Memory B cell (primary cell): Measurements from ENCODE around the gene LZTS2.

Experiments
- ATAC-seq: fragments of 150-1000 bp; cut with Tn5 transposase; 2 replicates; pipeline ENCODE4 v1.10.0; 2021; ENCODE audit warnings: low read depth, mild to moderate bottlenecking, moderate library complexity
- DNase-seq, 2 donors: peaks; one replicate each; pipeline ENCODE4 v3.0.0; 2022; ENCODE audit warnings: low spot score in 2 of 2
- H3K27ac Mint-ChIP-seq: one replicate; pipeline ENCODE4 v1.8.0; 2022; ENCODE audit warnings: mild to moderate bottlenecking, moderate library complexity, mixed read lengths
- H3K27me3 Mint-ChIP-seq: one replicate; pipeline ENCODE4 v1.8.0; 2022; ENCODE audit warnings: mixed read lengths
- H3K36me3 Mint-ChIP-seq: one replicate; pipeline ENCODE4 v1.8.0; 2022; ENCODE audit warnings: mild to moderate bottlenecking, mixed read lengths
- H3K4me1 Mint-ChIP-seq: one replicate; pipeline ENCODE4 v1.8.0; 2022; ENCODE audit warnings: mixed read lengths
- H3K4me3 Mint-ChIP-seq: one replicate; pipeline ENCODE4 v1.8.0; 2022; ENCODE audit warnings: mild to moderate bottlenecking, moderate library complexity, mixed read lengths
- H3K9me3 Mint-ChIP-seq: one replicate; pipeline ENCODE4 v1.8.0; 2022; ENCODE audit warnings: mixed read lengths

The LZTS2 gene

GRCh38 chr10:100984672-100985177 is 14.9 kb upstream of the LZTS2 start:
- Mint-ChIP-seq H3K4me1 (peaks cover 16% of the 10 kb centered on the region), H3K36me3 (peaks cover 26% of the 10 kb centered on the region), H3K27me3 (no peaks in the 10 kb centered on the region), H3K4me3 (no peak overlapping the region), H3K9me3 (no peaks in the 10 kb centered on the region), H3K27ac (no peak overlapping the region)
- DNase-seq, result no peak
- ATAC-seq, result no peak

- no peak for ATAC-seq
These were observed 14.3 kb upstream of the LZTS2 start for GRCh38 chr10:100985336-100985735.

GRCh38 chr10:100986623-100986951 is 13.0 kb upstream of the LZTS2 start:
- Mint-ChIP-seq H3K36me3 (peaks cover 31% of the 10 kb centered on the region), H3K27ac (no peak overlapping the region), H3K9me3 (no peaks in the 10 kb centered on the region), H3K4me3 (peak overlapping the region; percentile 97), H3K4me1 (peaks cover 22% of the 10 kb centered on the region), H3K27me3 (no peaks in the 10 kb centered on the region)
- DNase-seq (no peak), ATAC-seq (no peak)

More at GRCh38 chr10:100985336-100985735, 14.3 kb upstream of the LZTS2 start:
- DNase-seq, result no peak
- H3K27ac Mint-ChIP-seq, result no peak overlapping the region
- H3K9me3 Mint-ChIP-seq, result no peaks in the 10 kb centered on the region
- H3K27me3 Mint-ChIP-seq, result no peaks in the 10 kb centered on the region
- peaks cover 18% of the 10 kb centered on the region for H3K4me1 Mint-ChIP-seq
- no peak overlapping the region for H3K4me3 Mint-ChIP-seq
- H3K36me3 Mint-ChIP-seq, result peaks cover 25% of the 10 kb centered on the region

GRCh38 chr10:100986952-100987684 is 12.5 kb upstream of the LZTS2 start, which contains the start of the genes MRPL43 and TWNK:
TSS of gene MRPL43 (minus strand) at chr10:100987497. CDS start at chr10:100987443, 54 bp downstream.
TSS of gene TWNK (plus strand) at chr10:100987543. CDS start at chr10:100988211, 668 bp downstream.
- H3K36me3 Mint-ChIP-seq, result peaks cover 28% of the 10 kb centered on the region
- no peaks in the 10 kb centered on the region for H3K9me3 Mint-ChIP-seq
- H3K27me3 Mint-ChIP-seq, result no peaks in the 10 kb centered on the region
- DNase-seq, result peak; percentile 71 to 85
- peak within 1 kb of the TSS; percentile 90 for H3K27ac Mint-ChIP-seq
- H3K4me1 Mint-ChIP-seq, result peaks cover 22% of the 10 kb centered on the region
- peak within 1 kb of the TSS; percentile 97 for H3K4me3 Mint-ChIP-seq
- peak; percentile 97 for ATAC-seq

GRCh38 chr10:100987685-100988049 is 11.9 kb upstream of the LZTS2 start:
- Mint-ChIP-seq H3K27ac (peak overlapping the region; percentile 90), H3K4me1 (peaks cover 22% of the 10 kb centered on the region), H3K27me3 (no peaks in the 10 kb centered on the region), H3K9me3 (no peaks in the 10 kb centered on the region), H3K4me3 (peak overlapping the region; percentile 97), H3K36me3 (peaks cover 24% of the 10 kb centered on the region)
- DNase-seq, result no peak
- no peak for ATAC-seq

GRCh38 chr10:100988166-100988565 is 11.4 kb upstream of the LZTS2 start:
- Mint-ChIP-seq H3K9me3 (no peaks in the 10 kb centered on the region), H3K27ac (peak overlapping the region; percentile 90), H3K4me1 (peaks cover 22% of the 10 kb centered on the region), H3K27me3 (no peaks in the 10 kb centered on the region), H3K36me3 (peaks cover 25% of the 10 kb centered on the region), H3K4me3 (peak overlapping the region; percentile 97)
- DNase-seq (no peak), ATAC-seq (no peak)

GRCh38 chr10:100989088-100989487 is 10.5 kb upstream of the LZTS2 start:
- ATAC-seq, result no peak
- Mint-ChIP-seq H3K36me3 (peaks cover 22% of the 10 kb centered on the region), H3K27me3 (no peaks in the 10 kb centered on the region), H3K9me3 (no peaks in the 10 kb centered on the region), H3K27ac (no peak overlapping the region), H3K4me1 (peaks cover 19% of the 10 kb centered on the region), H3K4me3 (no peak overlapping the region)
- no peak for DNase-seq

- Mint-ChIP-seq H3K36me3 (peaks cover 19% of the 10 kb centered on the region), H3K4me3 (no peak overlapping the region), H3K4me1 (peaks cover 24% of the 10 kb centered on the region), H3K9me3 (no peaks in the 10 kb centered on the region), H3K27me3 (no peaks in the 10 kb centered on the region), H3K27ac (no peak overlapping the region)
- no peak for ATAC-seq
- DNase-seq, result no peak
These were observed 5.5 kb upstream of the LZTS2 start for GRCh38 chr10:100993986-100994708.

- no peaks in the 10 kb centered on the region for H3K27me3 Mint-ChIP-seq
- no peak for ATAC-seq
- H3K4me3 Mint-ChIP-seq, result no peak overlapping the region
- H3K9me3 Mint-ChIP-seq, result no peaks in the 10 kb centered on the region
- DNase-seq, result no peak
- H3K27ac Mint-ChIP-seq, result no peak overlapping the region
- peaks cover 19% of the 10 kb centered on the region for H3K36me3 Mint-ChIP-seq
- peaks cover 24% of the 10 kb centered on the region for H3K4me1 Mint-ChIP-seq
These were observed 4.4 kb upstream of the LZTS2 start for GRCh38 chr10:100995181-100995580.

GRCh38 chr10:100996678-100997359 is 2.8 kb upstream of the LZTS2 start:
- Mint-ChIP-seq H3K4me1 (peaks cover 23% of the 10 kb centered on the region), H3K4me3 (peak overlapping the region; percentile 91), H3K27me3 (no peaks in the 10 kb centered on the region), H3K36me3 (peaks cover 10% of the 10 kb centered on the region), H3K27ac (peak overlapping the region; percentile 88), H3K9me3 (no peaks in the 10 kb centered on the region)
- peak; percentile 25 to 52 for DNase-seq
- ATAC-seq, result peak; percentile 9

- H3K27me3 Mint-ChIP-seq, result no peaks in the 10 kb centered on the region
- H3K9me3 Mint-ChIP-seq, result no peaks in the 10 kb centered on the region
- peaks cover 10% of the 10 kb centered on the region for H3K36me3 Mint-ChIP-seq
- H3K4me3 Mint-ChIP-seq, result peak overlapping the region; percentile 91
- peak overlapping the region; percentile 87 for H3K27ac Mint-ChIP-seq
- peaks cover 23% of the 10 kb centered on the region for H3K4me1 Mint-ChIP-seq
- peak; percentile 40 for ATAC-seq
- DNase-seq, result peak; percentile 65 to 85
These were observed 2.0 kb upstream of the LZTS2 start for GRCh38 chr10:100997360-100998182.

GRCh38 chr10:100998183-100998990 is 1.2 kb upstream of the LZTS2 start:
- Mint-ChIP-seq H3K4me1 (peaks cover 23% of the 10 kb centered on the region), H3K36me3 (peaks cover 6% of the 10 kb centered on the region), H3K27ac (peak overlapping the region; percentile 87), H3K9me3 (no peaks in the 10 kb centered on the region), H3K27me3 (no peaks in the 10 kb centered on the region), H3K4me3 (peak overlapping the region; percentile 91)
- DNase-seq, result peak; percentile 45 to 69
- ATAC-seq, result peak; percentile 27
